HG02870 (cell line): ENCODE data around the gene SYT13.
"Not testable (repeated sequence)": the region's sequence is repeated elsewhere in the genome, so short reads cannot be mapped to it uniquely, and the experiment has no call there.

ENCODE experiments used
- ATAC-seq: cut with Tn5 transposase; IDR thresholded peaks from one replicate; pipeline ENCODE4 v1.9.1; 2021; ENCODE audit warnings: mild to moderate bottlenecking, moderate library complexity; ENCODE audit not compliant: unreplicated experiment

Gene SYT13

GRCh38 chr11:45250035-45250718 lies 36.0 kb downstream of the SYT13 start:
- no peak for ATAC-seq

GRCh38 chr11:45249372-45249771 lies 36.8 kb downstream of the SYT13 start:
- ATAC-seq, result not testable (repeated sequence)

GRCh38 chr11:45248501-45249011 lies 37.6 kb downstream of the SYT13 start:
- no peak for ATAC-seq

- ATAC-seq, result no peak
These were observed 38.7 kb downstream of the SYT13 start for GRCh38 chr11:45247433-45247832.

- no peak for ATAC-seq
These were observed 39.9 kb downstream of the SYT13 start for GRCh38 chr11:45246241-45246640.

- ATAC-seq, result no peak
These were observed 40.7 kb downstream of the SYT13 start for GRCh38 chr11:45245218-45246045.

- no peak for ATAC-seq
These were observed 42.2 kb downstream of the SYT13 start for GRCh38 chr11:45243967-45244366.

GRCh38 chr11:45239733-45240132 lies 46.4 kb downstream of the SYT13 start:
- ATAC-seq, result no peak

- ATAC-seq, result no peak
These were observed 47.4 kb downstream of the SYT13 start for GRCh38 chr11:45238724-45239123.

- ATAC-seq, result no peak
These were observed 48.3 kb downstream of the SYT13 start for GRCh38 chr11:45237711-45238315.

GRCh38 chr11:45234306-45235006 lies 51.7 kb downstream of the SYT13 start:
- no peak for ATAC-seq

- no peak for ATAC-seq
These were observed 52.4 kb downstream of the SYT13 start for GRCh38 chr11:45233804-45234170.

- peak; percentile 75 for ATAC-seq
These were observed 52.9 kb downstream of the SYT13 start for GRCh38 chr11:45233121-45233803.

GRCh38 chr11:45232341-45233080 lies 53.6 kb downstream of the SYT13 start:
- ATAC-seq, result no peak

- no peak for ATAC-seq
These were observed 56.6 kb downstream of the SYT13 start for GRCh38 chr11:45229401-45230020.

- no peak for ATAC-seq
These were observed 58.3 kb downstream of the SYT13 start for GRCh38 chr11:45227836-45228235.

GRCh38 chr11:45226901-45227300 lies 59.2 kb downstream of the SYT13 start:
- ATAC-seq, result no peak

- ATAC-seq, result no peak
These were observed 59.9 kb downstream of the SYT13 start for GRCh38 chr11:45225961-45226871.
